Urinary bladder (tissue), 4 donors: ENCODE data around the gene CGREF1. TPM values are rescaled to one million over a fixed set of nuclear protein-coding genes. Genes with fewer than 3 reads are reported as not detected.

Experiments
- DNase-seq: peaks from one replicate; pipeline ENCODE4 v3.0.0-alpha.2; 2015; ENCODE audit errors: extremely low spot score
- H3K27ac ChIP-seq: one replicate; pipeline ENCODE4 v1.5.1; 2013; ENCODE audit warnings: low read depth, mild to moderate bottlenecking, moderate library complexity
- H3K36me3 ChIP-seq: one replicate; pipeline ENCODE4 v1.6.1; 2013; ENCODE audit warnings: mild to moderate bottlenecking, moderate library complexity; ENCODE audit not compliant: insufficient read depth
- H3K4me1 ChIP-seq: one replicate; pipeline ENCODE4 v1.6.1; 2013; ENCODE audit warnings: mild to moderate bottlenecking, moderate library complexity; ENCODE audit not compliant: insufficient read depth
- H3K4me3 ChIP-seq: one replicate; pipeline ENCODE4 v1.5.1; 2013; ENCODE audit warnings: low read depth, low read length
- WGBS: extraction: QIAGEN DNeasy Blood & Tissue Kit; methylation state at CpG from one replicate; pipeline ENCODE4 v1.1.7; 2013; 5-methylcytosine and 5-hydroxymethylcytosine counted together
- polyA plus RNA-seq: library from polyadenylated mRNA; stranded (reverse); fragments of 200-250 nt; gene quantifications from one replicate; pipeline ENCODE4 v1.2.3, GENCODE V29; 2013
- total RNA-seq: library from RNA; depleted of rRNA; stranded (reverse); fragments of >200 nt; gene quantifications from one replicate; pipeline ENCODE4 v1.2.3, GENCODE V29; 2014
- donor health status: healthy with polysubstance abuse.
- donor health status: healthy.

Gene CGREF1
- total and polyA plus RNA-seq, 2 donors, result 1.0 to 4.1 TPM

- no peak for DNase-seq
- Histone ChIP-seq H3K4me3 (no peak overlapping the region), H3K36me3 (no peaks in the 10 kb centered on the region), H3K4me1 (no peaks in the 10 kb centered on the region), H3K27ac (no peak overlapping the region)
- WGBS, result 92% methylated on average over 24 of the region's 24 CpGs
Observed at GRCh38 chr2:27094353-27094984, 24.5 kb downstream of the CGREF1 start.

- 87% methylated on average over 6 of the region's 6 CpGs for WGBS
- no peak overlapping the region for H3K4me3 ChIP-seq
- H3K36me3 ChIP-seq, result no peaks in the 10 kb centered on the region
- DNase-seq, result no peak
- H3K27ac ChIP-seq, result no peak overlapping the region
- H3K4me1 ChIP-seq, result no peaks in the 10 kb centered on the region
Observed at GRCh38 chr2:27093430-27094352, 25.2 kb downstream of the CGREF1 start.

GRCh38 chr2:27092696-27093429 is 26.1 kb downstream of the CGREF1 start:
- no peak for DNase-seq
- Histone ChIP-seq H3K27ac (no peak overlapping the region), H3K36me3 (no peaks in the 10 kb centered on the region), H3K4me1 (no peaks in the 10 kb centered on the region), H3K4me3 (no peak overlapping the region)
- 71% methylated on average over 10 of the region's 10 CpGs for WGBS

GRCh38 chr2:27091746-27092695 is 26.9 kb downstream of the CGREF1 start:
- H3K4me1 ChIP-seq, result peaks cover 1% of the 10 kb centered on the region
- WGBS, result 76% methylated on average over 25 of the region's 25 CpGs
- H3K27ac ChIP-seq, result no peak overlapping the region
- DNase-seq, result no peak
- no peaks in the 10 kb centered on the region for H3K36me3 ChIP-seq
- no peak overlapping the region for H3K4me3 ChIP-seq

- no peak overlapping the region for H3K27ac ChIP-seq
- no peak for DNase-seq
- no peak overlapping the region for H3K4me3 ChIP-seq
- WGBS, result 87% methylated on average over 14 of the region's 14 CpGs
- no peaks in the 10 kb centered on the region for H3K36me3 ChIP-seq
- H3K4me1 ChIP-seq, result peaks cover 1% of the 10 kb centered on the region
Observed at GRCh38 chr2:27089111-27089954, 29.6 kb downstream of the CGREF1 start.

GRCh38 chr2:27088634-27089033 is 30.3 kb downstream of the CGREF1 start:
- Histone ChIP-seq H3K27ac (no peak overlapping the region), H3K4me3 (no peak overlapping the region), H3K4me1 (peaks cover 1% of the 10 kb centered on the region), H3K36me3 (no peaks in the 10 kb centered on the region)
- WGBS, result 90% methylated on average over 6 of the region's 6 CpGs
- DNase-seq, result no peak

GRCh38 chr2:27087823-27088410 is 31.0 kb downstream of the CGREF1 start:
- peaks cover 1% of the 10 kb centered on the region for H3K4me1 ChIP-seq
- H3K4me3 ChIP-seq, result no peak overlapping the region
- H3K27ac ChIP-seq, result no peak overlapping the region
- H3K36me3 ChIP-seq, result no peaks in the 10 kb centered on the region
- WGBS, result 91% methylated on average over 5 of the region's 5 CpGs
- no peak for DNase-seq

GRCh38 chr2:27086724-27087593 is 32.0 kb downstream of the CGREF1 start, which contains the start of gene KHK:
Gene KHK, plus strand, starts transcription at chr2:27086772. Its CDS starts 488 bp downstream, at chr2:27087260.
- Histone ChIP-seq H3K27ac (peak within 1 kb of the TSS; percentile 79), H3K4me3 (peak within 1 kb of the TSS; percentile 60), H3K36me3 (no peaks in the 10 kb centered on the region), H3K4me1 (peaks cover 1% of the 10 kb centered on the region)
- DNase-seq, result no peak
- 9% methylated on average over 54 of the region's 54 CpGs for WGBS

- Histone ChIP-seq H3K36me3 (no peaks in the 10 kb centered on the region), H3K4me1 (peaks cover 1% of the 10 kb centered on the region), H3K4me3 (peak overlapping the region; percentile 60), H3K27ac (peak overlapping the region; percentile 79)
- peak; percentile 66 for DNase-seq
- WGBS, result under 1% methylated on average over 81 of the region's 81 CpGs
Observed at GRCh38 chr2:27086090-27086723, 32.7 kb downstream of the CGREF1 start.

GRCh38 chr2:27085673-27086089 is 33.2 kb downstream of the CGREF1 start:
- Histone ChIP-seq H3K36me3 (no peaks in the 10 kb centered on the region), H3K4me3 (peak overlapping the region; percentile 60), H3K27ac (peak overlapping the region; percentile 79), H3K4me1 (peaks cover 1% of the 10 kb centered on the region)
- 1% methylated on average over 38 of the region's 38 CpGs for WGBS
- no peak for DNase-seq
